Tibial nerve (tissue), 4 donors: ENCODE results near the gene ZFP92. TPM values are rescaled to one million over a fixed set of nuclear protein-coding genes. Genes with fewer than 3 reads are reported as not detected.
A peak's percentile ranks its signal among the peaks of the same experiment; 100 is the strongest.

Experiments used
- DNase-seq, 2 donors: peaks; one replicate each; pipeline ENCODE4 v3.0.0-alpha.2; 2019; ENCODE audit warnings: low spot score in 2 of 2
- H3K27ac ChIP-seq, 4 donors: fragments of 200-600 bp; sonication (generic) in 3 of 4; one replicate each; pipeline ENCODE4 v1.5.1; 2017 to 2019; ENCODE audit warnings: mild to moderate bottlenecking in 1 of 4
- H3K27me3 ChIP-seq, 2 donors: fragments of 200-600 bp; sonication (generic) in 1 of 2; one replicate each; pipeline versions ENCODE4 v1.5.1 to v1.6.0; 2017 to 2019
- H3K36me3 ChIP-seq, 3 donors: fragments of 200-600 bp; sonication (generic); one replicate each; pipeline ENCODE4 v1.5.1; 2018 to 2019
- H3K4me1 ChIP-seq, 4 donors: fragments of 200-600 bp; sonication (generic) in 3 of 4; one replicate each; pipeline ENCODE4 v1.5.1; 2017 to 2019
- H3K4me3 ChIP-seq, 4 donors: fragments of 200-600 bp; sonication (generic) in 3 of 4; one replicate each; pipeline ENCODE4 v1.5.1; 2017 to 2019; ENCODE audit warnings: mild to moderate bottlenecking in 1 of 4, moderate library complexity in 1 of 4
- H3K9me3 ChIP-seq, 4 donors: fragments of 200-600 bp; sonication (generic) in 3 of 4; one replicate each; pipeline ENCODE4 v1.5.1; 2017 to 2019
- CTCF ChIP-seq, 5 experiments: fragments of 200-600 bp in 3 of 5; fragments of 450-650 bp in 2 of 5; sonication (generic) in 3 of 5; IDR thresholded peaks; one replicate each; pipeline ENCODE4 v1.5.1; 2016 to 2019; ENCODE audit warnings: antibody characterized with exemption in 5 of 5, mild to moderate bottlenecking in 3 of 5, moderate library complexity in 2 of 5
- EP300 ChIP-seq, 2 donors: sonication (generic); formaldehyde crosslinking; IDR thresholded peaks; one replicate each; pipeline ENCODE4 v1.6.1; 2017; ENCODE audit warnings: antibody characterized with exemption in 2 of 2, mild to moderate bottlenecking in 1 of 2
- POLR2A ChIP-seq, 2 donors: fragments of 450-650 bp; IDR thresholded peaks; one replicate each; pipeline ENCODE4 v1.6.1; 2017; ENCODE audit warnings: antibody characterized with exemption in 2 of 2, mild to moderate bottlenecking in 2 of 2, moderate library complexity in 2 of 2
- WGBS, 2 donors: methylation state at CpG; one replicate each; pipeline ENCODE4 v1.1.5; 2018; 5-methylcytosine and 5-hydroxymethylcytosine counted together
- total RNA-seq, 4 donors: library from RNA; depleted of rRNA; stranded (reverse); fragments of >200 nt; gene quantifications; one replicate each; pipeline ENCODE4 v1.1.0, GENCODE V29; 2016

Gene ZFP92
- total RNA-seq: 1 to 10 TPM in 1 of 4 donors, under 1 TPM in 3; 0.39 to 1.8 (median 0.75) TPM

- Histone ChIP-seq H3K36me3 (no peaks in the 10 kb centered on the region), H3K4me3 (peak within 1 kb of the TSS; percentile 34 to 58 (median 49)), H3K27ac (no peak within 1 kb of the TSS), H3K9me3 (no peaks in the 10 kb centered on the region), H3K4me1 (peaks cover 0 to 12% (median 0%) of the 10 kb centered on the region in 4 donors), H3K27me3 (no peaks in the 10 kb centered on the region)
- WGBS, 2 donors: 49% methylated on average over 42 of the region's 75 CpGs; no CpG with 5 or more reads in 1 of the 2 donors
- DNase-seq: no peak
- TF ChIP-seq CTCF (IDR thresholded peaks at IDR 0.05) (no peak), POLR2A (IDR thresholded peaks at IDR 0.05) (no peak), EP300 (IDR thresholded peaks at IDR 0.05) (no peak)
Observed at GRCh38 chrX:153411255-153411987, at the start of gene ZFP92. Gene ZFP92, plus strand, starts transcription at chrX:153411472. Its CDS starts 6,851 bp downstream, at chrX:153418323.

GRCh38 chrX:153361781-153362397 lies 49.4 kb upstream of the ZFP92 start:
- Histone ChIP-seq H3K36me3 (no peaks in the 10 kb centered on the region), H3K4me3 (no peak overlapping the region), H3K27ac (no peak overlapping the region), H3K27me3 (no peaks in the 10 kb centered on the region), H3K9me3 (no peaks in the 10 kb centered on the region), H3K4me1 (no peaks in the 10 kb centered on the region)
- no peak for TF ChIP-seq EP300 (IDR thresholded peaks at IDR 0.05)
- TF ChIP-seq POLR2A (IDR thresholded peaks at IDR 0.05): no peak
- no peak for TF ChIP-seq CTCF (IDR thresholded peaks at IDR 0.05)
- no peak for DNase-seq
- WGBS, 2 donors: 34 to 36% methylated on average over 2 of the region's 2 CpGs

GRCh38 chrX:153365670-153366069 lies 45.6 kb upstream of the ZFP92 start:
- no peak for DNase-seq
- H3K27me3 ChIP-seq: no peaks in the 10 kb centered on the region
- no peak overlapping the region for H3K27ac ChIP-seq
- no peaks in the 10 kb centered on the region for H3K9me3 ChIP-seq
- H3K4me1 ChIP-seq: no peaks in the 10 kb centered on the region
- WGBS, 2 donors: 73 to 91% methylated on average over 4 of the region's 4 CpGs
- no peak overlapping the region for H3K4me3 ChIP-seq
- no peaks in the 10 kb centered on the region for H3K36me3 ChIP-seq
- TF ChIP-seq POLR2A (IDR thresholded peaks at IDR 0.05): no peak

- no peak overlapping the region for H3K27ac ChIP-seq
- no peaks in the 10 kb centered on the region for H3K36me3 ChIP-seq
- DNase-seq: no peak
- no peak overlapping the region for H3K4me3 ChIP-seq
- TF ChIP-seq POLR2A (IDR thresholded peaks at IDR 0.05) (no peak), EP300 (IDR thresholded peaks at IDR 0.05) (no peak), CTCF (IDR thresholded peaks at IDR 0.05) (no peak)
- 71 to 89% methylated on average over 3 of the region's 3 CpGs for WGBS, 2 donors
- H3K27me3 ChIP-seq: no peaks in the 10 kb centered on the region
- H3K4me1 ChIP-seq: no peaks in the 10 kb centered on the region
- H3K9me3 ChIP-seq: no peaks in the 10 kb centered on the region
Observed at GRCh38 chrX:153366119-153366518, 45.2 kb upstream of the ZFP92 start.

- 59 to 70% methylated on average over 5 of the region's 5 CpGs for WGBS, 2 donors
- Histone ChIP-seq H3K4me1 (no peaks in the 10 kb centered on the region), H3K27ac (no peak overlapping the region), H3K27me3 (no peaks in the 10 kb centered on the region), H3K4me3 (no peak overlapping the region), H3K36me3 (no peaks in the 10 kb centered on the region), H3K9me3 (no peaks in the 10 kb centered on the region)
- no peak for DNase-seq
- TF ChIP-seq EP300 (IDR thresholded peaks at IDR 0.05) (no peak), POLR2A (IDR thresholded peaks at IDR 0.05) (no peak), CTCF (IDR thresholded peaks at IDR 0.05) (no peak)
Observed at GRCh38 chrX:153366878-153367538, 44.3 kb upstream of the ZFP92 start.
